BE2C (cell line): ENCODE data around the gene LRRC8A.

Experiments used
- DNase-seq: peaks from one replicate; pipeline ENCODE4 v3.0.0-alpha.2; 2020
- H3K27me3 ChIP-seq: fragments of 250-450 bp; sonication (Bioruptor Pico); 2 replicates; pipeline ENCODE4 v1.5.1; 2020; ENCODE audit warnings: mild to moderate bottlenecking
- H3K36me3 ChIP-seq: fragments of 250-450 bp; sonication (Bioruptor Pico); 2 replicates; pipeline ENCODE4 v1.5.1; 2020; ENCODE audit warnings: mild to moderate bottlenecking
- H3K4me1 ChIP-seq: fragments of 250-450 bp; sonication (Bioruptor Pico); 2 replicates; pipeline ENCODE4 v1.5.1; 2020
- H3K4me3 ChIP-seq: 2 replicates; pipeline ENCODE4 v1.5.1; 2011; ENCODE audit warnings: low read depth, low read length
- H3K9me3 ChIP-seq: fragments of 250-450 bp; sonication (Bioruptor Pico); 2 replicates; pipeline ENCODE4 v1.5.1; 2020
- TF ChIP-seq, protein P1 (sequence below): IDR thresholded peaks from 2 replicates; pipeline ENCODE4 v1.5.1; 2012; ENCODE audit warnings: mild to moderate bottlenecking, low read depth, low read length

Gene LRRC8A

DNA sequence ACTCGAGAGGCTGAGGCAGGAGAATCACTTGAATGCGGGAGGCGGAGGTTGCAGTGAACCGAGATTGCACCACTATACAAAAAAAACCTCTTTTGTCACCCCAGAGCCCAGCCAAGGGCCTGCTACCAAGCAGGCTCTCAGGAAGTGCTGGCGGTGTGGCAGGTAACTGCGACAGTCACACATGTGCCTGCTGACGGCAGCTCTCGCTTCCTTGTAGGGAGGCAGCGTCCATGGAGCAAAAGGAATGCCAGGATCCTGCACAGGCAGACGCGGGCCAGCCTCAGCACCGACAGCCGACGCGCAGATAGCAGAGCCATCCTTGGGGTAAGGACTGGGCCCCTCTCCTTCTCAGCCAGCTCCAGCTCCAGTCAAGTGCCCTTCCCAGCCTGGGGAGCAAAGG is 3.9 kb downstream of the LRRC8A start:
- Histone ChIP-seq H3K27me3 (no peaks in the 10 kb centered on the region), H3K9me3 (no peaks in the 10 kb centered on the region), H3K4me3 (no peak overlapping the region), H3K4me1 (no peaks in the 10 kb centered on the region), H3K36me3 (peaks cover 36% of the 10 kb centered on the region)
- DNase-seq = no peak
- TF ChIP-seq, protein P1, sequence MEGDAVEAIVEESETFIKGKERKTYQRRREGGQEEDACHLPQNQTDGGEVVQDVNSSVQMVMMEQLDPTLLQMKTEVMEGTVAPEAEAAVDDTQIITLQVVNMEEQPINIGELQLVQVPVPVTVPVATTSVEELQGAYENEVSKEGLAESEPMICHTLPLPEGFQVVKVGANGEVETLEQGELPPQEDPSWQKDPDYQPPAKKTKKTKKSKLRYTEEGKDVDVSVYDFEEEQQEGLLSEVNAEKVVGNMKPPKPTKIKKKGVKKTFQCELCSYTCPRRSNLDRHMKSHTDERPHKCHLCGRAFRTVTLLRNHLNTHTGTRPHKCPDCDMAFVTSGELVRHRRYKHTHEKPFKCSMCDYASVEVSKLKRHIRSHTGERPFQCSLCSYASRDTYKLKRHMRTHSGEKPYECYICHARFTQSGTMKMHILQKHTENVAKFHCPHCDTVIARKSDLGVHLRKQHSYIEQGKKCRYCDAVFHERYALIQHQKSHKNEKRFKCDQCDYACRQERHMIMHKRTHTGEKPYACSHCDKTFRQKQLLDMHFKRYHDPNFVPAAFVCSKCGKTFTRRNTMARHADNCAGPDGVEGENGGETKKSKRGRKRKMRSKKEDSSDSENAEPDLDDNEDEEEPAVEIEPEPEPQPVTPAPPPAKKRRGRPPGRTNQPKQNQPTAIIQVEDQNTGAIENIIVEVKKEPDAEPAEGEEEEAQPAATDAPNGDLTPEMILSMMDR = no peak

DNA sequence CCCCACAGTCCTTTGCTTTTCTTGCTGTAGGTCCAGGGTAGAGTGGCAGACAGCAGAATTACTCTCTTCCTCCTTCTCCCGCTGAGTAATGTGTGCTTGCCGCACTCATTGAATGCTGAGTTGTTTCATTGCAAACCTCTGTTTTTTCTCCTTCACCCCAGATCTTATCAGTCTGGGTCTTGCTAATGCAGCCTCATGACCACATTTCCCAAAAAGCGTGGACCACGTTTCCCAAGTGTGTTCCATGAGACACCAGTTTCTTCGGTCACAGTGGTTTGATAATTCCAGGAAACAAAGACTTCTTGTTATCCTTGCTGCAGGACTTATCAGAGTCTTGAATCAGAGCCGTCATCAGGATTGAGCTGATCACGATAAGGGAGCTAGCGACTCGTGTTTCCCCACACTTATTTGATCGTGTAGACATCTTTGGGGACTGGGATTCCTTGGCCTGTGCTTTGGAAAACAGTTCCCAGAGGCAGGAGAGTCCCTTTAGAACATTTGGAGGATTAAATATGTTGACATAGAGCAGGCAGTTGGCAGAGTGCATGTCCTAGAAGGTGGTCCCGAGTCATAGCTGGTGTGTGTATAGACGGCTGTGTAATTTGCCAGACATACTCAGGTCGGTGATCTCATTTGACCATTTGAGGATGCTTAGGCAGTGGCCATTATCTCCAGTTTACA is 4.4 kb downstream of the LRRC8A start:
- no peak overlapping the region for H3K4me3 ChIP-seq
- H3K4me1 ChIP-seq = no peaks in the 10 kb centered on the region
- no peaks in the 10 kb centered on the region for H3K27me3 ChIP-seq
- TF ChIP-seq, protein P1 = no peak
- DNase-seq = no peak
- no peaks in the 10 kb centered on the region for H3K9me3 ChIP-seq
- H3K36me3 ChIP-seq = peaks cover 39% of the 10 kb centered on the region

DNA sequence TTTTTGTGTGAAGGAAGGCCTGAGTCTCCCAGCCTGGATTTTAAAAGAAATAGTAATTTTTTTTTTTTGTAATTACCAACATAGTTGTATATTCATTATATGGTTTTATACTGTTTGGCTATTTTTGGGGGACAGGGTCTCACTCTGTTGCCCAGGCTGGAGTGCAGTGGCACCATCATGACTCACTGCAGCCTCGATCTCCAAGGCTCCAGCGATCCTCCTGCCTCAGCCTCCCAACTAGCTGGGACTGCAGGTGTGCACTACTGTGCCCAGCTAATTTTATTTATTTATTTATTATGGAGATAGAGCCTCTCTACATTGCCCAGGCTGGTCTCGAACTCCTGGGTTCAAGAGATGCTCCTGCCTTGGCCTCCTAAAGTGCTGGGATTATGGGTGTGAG is 5.1 kb downstream of the LRRC8A start:
- Histone ChIP-seq H3K4me1 (no peaks in the 10 kb centered on the region), H3K4me3 (no peak overlapping the region), H3K9me3 (no peaks in the 10 kb centered on the region), H3K36me3 (peaks cover 41% of the 10 kb centered on the region), H3K27me3 (no peaks in the 10 kb centered on the region)
- TF ChIP-seq, protein P1 = no peak
- no peak for DNase-seq

DNA sequence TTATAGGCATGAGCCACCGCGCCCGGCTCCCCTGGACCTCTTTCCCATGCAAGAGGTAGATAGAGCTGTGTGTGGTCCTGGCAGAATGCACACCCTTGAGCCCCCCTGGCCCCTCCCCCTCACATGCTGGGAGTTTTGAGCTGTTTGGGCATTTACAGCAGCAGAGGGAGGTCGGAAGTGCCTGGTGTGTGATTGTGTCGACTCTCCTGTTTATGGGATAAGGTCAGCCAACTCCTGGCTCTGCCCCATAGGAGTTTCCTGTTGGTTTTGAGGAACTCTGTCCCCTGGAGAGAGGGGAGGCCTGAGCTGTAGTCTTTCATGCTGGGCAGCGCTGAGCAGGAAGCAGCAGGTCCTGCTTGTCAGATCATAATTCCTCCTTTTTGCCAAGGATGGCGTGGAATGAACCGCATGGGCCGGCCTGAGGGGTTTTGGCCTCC is 6.0 kb downstream of the LRRC8A start:
- Histone ChIP-seq H3K4me1 (no peaks in the 10 kb centered on the region), H3K36me3 (peaks cover 48% of the 10 kb centered on the region), H3K4me3 (no peak overlapping the region), H3K9me3 (no peaks in the 10 kb centered on the region), H3K27me3 (no peaks in the 10 kb centered on the region)
- DNase-seq = no peak
- TF ChIP-seq, protein P1 = no peak

DNA sequence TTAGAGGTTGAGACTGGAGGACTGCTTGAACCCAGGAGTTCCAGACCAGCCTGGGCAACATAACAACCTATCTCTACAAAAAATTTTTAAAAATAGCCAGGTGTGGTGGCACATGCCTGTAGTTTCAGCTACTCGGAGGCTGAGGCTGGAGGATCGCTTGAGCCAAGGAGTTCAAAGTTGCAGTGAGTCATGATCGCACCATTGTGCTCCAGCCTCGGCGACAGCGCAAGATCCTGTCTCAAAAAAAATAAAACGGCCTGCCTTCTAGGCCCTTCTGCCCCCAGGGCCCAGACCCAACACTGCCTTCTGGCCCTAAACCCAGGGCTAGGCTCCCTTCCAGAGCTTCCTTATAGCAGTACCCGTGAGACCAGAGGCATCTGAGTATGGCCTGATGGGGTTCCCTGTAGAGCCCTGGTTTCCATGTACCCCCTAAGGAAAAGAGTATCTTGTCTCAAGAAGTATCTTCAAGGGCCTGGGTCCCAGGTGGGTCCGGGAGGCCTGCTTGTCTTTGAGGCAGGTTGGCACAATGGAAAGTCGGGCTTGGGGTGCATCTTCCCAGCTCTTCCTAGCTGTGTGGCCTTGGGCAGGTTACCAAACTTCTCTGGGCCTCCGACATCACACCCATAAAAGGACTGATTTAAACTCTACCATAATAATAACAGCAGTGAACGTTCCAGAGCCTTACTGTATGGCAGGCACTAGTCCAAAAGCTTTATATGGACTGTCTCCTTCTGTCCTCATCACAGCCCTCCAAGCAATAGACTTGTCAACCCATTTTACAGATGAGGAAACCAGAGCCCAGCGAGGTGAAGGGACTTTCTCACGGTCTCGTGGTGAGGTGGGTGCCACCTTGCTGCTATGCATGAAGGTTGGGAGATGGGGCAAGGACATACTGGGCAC is 9.6 kb downstream of the LRRC8A start:
- DNase-seq = no peak
- Histone ChIP-seq H3K4me3 (no peak overlapping the region), H3K4me1 (no peaks in the 10 kb centered on the region), H3K27me3 (no peaks in the 10 kb centered on the region), H3K36me3 (peaks cover 44% of the 10 kb centered on the region), H3K9me3 (no peaks in the 10 kb centered on the region)
- TF ChIP-seq, protein P1 = no peak
